ENCODE measurements around the gene HACE1.

- TF ChIP-seq, protein P1, sequence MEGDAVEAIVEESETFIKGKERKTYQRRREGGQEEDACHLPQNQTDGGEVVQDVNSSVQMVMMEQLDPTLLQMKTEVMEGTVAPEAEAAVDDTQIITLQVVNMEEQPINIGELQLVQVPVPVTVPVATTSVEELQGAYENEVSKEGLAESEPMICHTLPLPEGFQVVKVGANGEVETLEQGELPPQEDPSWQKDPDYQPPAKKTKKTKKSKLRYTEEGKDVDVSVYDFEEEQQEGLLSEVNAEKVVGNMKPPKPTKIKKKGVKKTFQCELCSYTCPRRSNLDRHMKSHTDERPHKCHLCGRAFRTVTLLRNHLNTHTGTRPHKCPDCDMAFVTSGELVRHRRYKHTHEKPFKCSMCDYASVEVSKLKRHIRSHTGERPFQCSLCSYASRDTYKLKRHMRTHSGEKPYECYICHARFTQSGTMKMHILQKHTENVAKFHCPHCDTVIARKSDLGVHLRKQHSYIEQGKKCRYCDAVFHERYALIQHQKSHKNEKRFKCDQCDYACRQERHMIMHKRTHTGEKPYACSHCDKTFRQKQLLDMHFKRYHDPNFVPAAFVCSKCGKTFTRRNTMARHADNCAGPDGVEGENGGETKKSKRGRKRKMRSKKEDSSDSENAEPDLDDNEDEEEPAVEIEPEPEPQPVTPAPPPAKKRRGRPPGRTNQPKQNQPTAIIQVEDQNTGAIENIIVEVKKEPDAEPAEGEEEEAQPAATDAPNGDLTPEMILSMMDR (IDR thresholded peaks at IDR 0.05): no peak
- TF ChIP-seq POLR2AphosphoS5 (IDR thresholded peaks at IDR 0.05; ENCODE audit: low read depth, low read length) (no peak), SIN3A (IDR thresholded peaks at IDR 0.05; ENCODE audit: borderline replicate concordance, insufficient read depth, low read depth, low read length) (no peak), TCF7L2 (IDR thresholded peaks at IDR 0.05; ENCODE audit: low read depth, low read length) (no peak)
Observed at GRCh38 chr6:104813552-104813951, 46.2 kb downstream of the HACE1 start.
